DOHH2 (cell line): ENCODE measurements around the gene LYRM2.

ENCODE experiments used
- EZH2phosphoT487 ChIP-seq: fragments of 200-600 bp; sonication (generic); IDR thresholded peaks from 2 replicates; pipeline ENCODE4 v1.6.1; 2017; ENCODE audit warnings: borderline replicate concordance, mild to moderate bottlenecking, antibody characterized with exemption, low read length, moderate library complexity, mixed read lengths
- TF ChIP-seq, protein P1 (sequence below): fragments of 200-600 bp; sonication (generic); IDR thresholded peaks from one replicate; pipeline ENCODE4 v1.5.1; 2014; ENCODE audit warnings: antibody characterized with exemption, mild to moderate bottlenecking, low read depth, low read length; ENCODE audit not compliant: poor library complexity, severe bottlenecking

DNA sequence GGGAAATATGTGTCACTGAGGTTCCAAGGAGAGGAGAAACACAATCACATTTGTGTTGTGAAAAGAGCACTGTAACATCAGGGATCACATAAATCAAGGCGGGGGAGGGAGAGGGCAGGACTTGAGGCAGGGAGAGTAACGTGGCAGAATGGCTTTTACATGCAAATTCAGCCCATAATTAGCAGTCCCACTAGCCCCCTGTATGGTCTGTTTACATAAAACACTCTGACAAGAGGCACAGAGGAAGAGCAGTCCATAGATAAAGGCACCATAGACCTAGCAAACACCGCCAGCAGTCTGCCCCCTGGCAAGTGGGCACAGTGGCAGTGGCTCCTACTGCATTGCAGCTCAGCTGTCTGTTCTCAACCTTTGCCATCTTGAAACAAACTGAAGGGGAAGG is 82.7 kb downstream of the LYRM2 start:
- TF ChIP-seq, protein P1, sequence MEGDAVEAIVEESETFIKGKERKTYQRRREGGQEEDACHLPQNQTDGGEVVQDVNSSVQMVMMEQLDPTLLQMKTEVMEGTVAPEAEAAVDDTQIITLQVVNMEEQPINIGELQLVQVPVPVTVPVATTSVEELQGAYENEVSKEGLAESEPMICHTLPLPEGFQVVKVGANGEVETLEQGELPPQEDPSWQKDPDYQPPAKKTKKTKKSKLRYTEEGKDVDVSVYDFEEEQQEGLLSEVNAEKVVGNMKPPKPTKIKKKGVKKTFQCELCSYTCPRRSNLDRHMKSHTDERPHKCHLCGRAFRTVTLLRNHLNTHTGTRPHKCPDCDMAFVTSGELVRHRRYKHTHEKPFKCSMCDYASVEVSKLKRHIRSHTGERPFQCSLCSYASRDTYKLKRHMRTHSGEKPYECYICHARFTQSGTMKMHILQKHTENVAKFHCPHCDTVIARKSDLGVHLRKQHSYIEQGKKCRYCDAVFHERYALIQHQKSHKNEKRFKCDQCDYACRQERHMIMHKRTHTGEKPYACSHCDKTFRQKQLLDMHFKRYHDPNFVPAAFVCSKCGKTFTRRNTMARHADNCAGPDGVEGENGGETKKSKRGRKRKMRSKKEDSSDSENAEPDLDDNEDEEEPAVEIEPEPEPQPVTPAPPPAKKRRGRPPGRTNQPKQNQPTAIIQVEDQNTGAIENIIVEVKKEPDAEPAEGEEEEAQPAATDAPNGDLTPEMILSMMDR, result no peak
- no peak for TF ChIP-seq EZH2phosphoT487
